NCI-H1417 treated with DMSO at 0.1 percent for 48 hours (cell line): Measurements from ENCODE around the gene DUSP22.

Source experiments
- DNase-seq: peaks from one replicate; lab custom pipeline; 2025; lab: John Stamatoyannopoulos, UW

DUSP22 gene

DNA sequence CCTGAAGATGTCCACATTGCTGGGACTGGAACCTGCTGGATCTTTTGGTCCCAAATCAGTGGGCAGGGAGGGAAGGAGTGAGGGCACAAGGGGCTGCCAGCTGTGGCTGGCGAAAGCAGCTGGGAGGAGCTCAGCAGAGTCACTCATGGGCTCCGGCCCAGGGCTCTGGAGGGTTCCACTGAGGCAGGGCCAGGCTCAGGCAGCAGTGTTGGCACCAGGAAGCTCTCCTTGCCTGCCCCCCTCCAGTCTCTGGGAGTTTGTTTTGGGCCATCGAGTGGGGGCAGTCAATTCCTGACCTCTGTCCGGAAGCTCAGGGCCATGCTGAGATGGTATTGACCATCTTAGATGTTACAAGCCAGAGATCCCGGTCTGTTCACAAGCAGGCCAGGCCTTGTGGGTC is 60.2 kb downstream of the DUSP22 start:
- no peak for DNase-seq

DNA sequence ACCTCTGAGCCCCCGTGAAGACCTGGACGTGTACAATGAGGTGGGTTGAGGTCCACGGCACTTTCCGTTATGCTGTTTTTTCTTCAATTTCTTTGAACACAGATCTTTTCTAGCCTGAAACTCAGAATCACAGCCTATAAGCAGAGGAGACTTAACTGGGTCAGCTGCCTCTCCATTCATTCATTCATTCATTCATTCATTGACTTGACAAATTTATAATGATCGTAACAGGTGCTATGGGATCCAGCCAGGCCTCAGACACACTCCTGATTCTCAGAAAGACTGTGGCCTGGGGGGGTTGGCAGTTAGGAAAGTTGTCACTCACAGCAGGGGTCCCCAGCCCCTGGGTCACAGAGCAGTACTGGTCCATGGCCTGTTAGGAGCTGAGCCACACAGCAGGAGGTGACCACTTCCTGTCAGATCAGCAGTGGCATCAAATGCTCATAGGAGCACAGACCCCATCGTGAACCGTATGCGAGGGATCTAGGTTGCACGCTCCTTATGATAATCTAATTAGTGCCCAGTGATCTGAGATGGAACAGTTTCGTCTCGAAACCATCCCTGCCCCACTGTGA is 60.7 kb downstream of the DUSP22 start:
- no peak for DNase-seq

DNA sequence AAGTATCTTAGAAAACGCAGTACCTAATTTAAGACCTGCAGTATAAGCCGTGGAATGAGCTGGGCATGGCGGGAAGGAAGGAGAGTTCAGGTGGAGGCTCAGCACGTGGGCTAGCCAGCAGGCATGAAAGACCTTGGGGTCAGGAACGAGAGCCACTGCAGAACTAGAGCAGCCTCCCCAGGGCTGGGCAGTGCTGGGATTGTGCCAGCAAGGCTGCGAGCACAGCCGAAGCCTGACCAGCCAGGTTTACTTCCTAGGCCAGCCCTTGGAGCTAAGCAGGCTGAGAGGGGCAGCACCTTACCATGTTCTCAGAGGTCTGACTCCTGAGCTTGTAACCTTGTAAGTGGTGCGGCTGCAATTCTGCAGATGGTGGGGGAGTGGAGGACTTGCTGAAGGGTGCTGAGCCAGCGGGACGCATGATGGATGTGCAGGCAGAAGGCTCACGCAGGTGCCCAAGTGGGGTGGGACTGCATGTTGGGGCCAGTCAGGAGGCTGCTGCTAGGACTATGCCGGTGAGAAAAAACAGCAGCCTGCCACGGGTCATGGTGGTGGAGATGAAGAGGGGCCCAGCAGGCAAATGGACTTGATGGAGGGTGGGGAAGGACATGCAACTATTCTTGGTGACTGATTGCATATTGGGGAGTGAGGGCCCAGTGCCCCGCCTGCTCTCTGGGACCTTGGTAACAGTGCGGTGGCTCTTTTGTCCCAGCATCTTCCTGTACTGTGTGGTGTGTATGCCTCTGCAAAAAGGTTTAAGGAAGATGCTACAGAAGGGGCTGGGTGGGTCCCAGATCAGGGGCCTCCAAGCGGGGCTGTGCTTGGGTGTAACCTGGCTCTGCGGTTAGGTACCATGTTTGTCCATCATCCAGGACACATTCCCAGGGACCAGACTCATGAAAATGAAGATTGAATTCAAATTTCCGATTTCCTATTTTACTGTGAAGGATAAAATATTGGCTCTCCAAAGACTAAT is 61.6 kb downstream of the DUSP22 start:
- no peak for DNase-seq

DNA sequence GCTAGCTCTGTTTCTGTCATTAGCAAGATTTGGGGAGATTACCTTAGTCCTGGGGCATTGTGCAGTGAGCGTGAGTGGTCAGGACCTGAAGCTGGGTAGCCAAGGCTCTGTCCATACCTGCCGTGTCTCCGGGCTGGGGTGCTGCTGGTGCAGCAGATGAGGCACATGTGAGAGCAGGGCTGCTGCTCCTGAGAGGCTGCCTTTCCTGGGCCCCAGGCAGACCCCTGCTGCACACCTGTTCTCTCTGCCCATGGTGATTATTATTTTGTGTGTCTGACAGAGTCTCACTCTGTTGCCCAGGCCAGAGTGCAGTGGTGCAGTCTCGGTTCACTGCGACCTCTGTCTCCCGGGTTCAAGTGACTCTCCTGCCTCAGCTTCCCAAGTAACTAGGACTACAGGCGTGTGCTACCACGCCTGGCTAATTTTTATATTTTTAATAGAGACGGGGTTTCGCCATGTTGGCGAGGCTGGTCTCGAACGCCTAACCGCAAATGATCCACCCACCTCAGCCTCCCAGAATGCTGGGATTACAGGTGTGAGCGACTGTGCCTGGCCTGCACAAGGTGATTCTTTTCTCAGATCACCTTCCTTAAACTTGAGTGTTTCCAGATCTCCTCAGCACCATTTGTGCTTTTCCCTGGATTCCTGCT is 62.5 kb downstream of the DUSP22 start:
- no peak for DNase-seq

DNA sequence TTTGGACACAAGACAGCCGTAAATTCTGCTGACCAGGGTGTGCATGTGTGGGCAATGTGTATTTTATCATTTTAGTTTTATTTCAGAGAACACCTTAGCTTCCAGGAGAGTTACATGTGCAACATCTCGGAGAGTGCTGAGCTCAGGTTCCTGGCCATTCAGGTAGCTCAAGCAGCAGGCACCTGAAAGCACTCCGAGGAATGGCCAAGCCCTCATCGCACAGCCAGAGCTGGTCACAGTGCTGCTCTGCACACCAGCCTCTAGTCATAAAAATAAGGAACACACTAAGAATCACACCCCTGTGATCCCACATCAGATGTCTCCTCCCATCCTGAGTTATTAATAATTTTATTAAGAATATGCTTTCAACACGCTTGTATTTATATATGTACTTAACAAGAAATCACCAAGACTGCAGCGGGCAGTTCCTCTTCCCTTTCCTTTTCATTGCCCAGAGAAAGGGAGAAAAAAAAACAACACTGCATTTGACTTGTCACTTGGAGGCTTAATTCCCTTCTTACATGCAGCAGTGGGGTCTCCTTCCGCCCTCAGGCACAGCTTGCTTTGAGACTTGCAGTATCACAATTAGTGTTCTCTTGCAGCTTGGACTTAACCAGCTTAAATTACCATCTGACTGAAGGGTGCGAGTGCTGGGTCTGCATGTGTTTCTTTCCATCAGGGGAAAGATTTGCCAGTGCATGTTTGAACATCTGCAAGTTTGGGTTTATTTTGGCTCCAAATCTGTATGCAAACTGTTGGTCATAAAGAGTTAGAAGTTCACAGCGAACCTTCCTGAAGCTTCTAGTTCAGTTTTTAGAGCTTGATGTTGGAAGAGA is 63.3 kb downstream of the DUSP22 start:
- no peak for DNase-seq

DNA sequence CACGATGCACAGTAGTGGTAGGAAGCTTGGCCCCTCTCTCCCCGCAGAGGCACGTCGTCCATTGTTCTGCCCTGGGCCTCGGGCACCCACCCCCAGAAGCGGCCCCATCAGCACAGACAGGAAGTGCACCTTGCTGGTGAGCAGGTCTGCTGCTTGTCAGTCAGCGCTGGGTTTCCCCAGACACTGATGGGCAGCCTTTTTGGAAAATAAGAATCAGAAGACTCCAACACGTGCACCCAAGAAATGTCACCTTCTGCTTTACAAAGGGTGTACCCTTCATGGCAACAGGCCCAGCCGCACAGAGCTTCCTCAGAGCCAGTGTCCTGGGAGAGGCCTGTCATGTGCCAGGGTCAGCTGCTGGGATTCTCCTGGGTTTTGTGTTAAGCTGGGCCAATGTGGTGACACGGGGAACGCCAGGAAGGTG is 64.6 kb downstream of the DUSP22 start:
- no peak for DNase-seq

DNA sequence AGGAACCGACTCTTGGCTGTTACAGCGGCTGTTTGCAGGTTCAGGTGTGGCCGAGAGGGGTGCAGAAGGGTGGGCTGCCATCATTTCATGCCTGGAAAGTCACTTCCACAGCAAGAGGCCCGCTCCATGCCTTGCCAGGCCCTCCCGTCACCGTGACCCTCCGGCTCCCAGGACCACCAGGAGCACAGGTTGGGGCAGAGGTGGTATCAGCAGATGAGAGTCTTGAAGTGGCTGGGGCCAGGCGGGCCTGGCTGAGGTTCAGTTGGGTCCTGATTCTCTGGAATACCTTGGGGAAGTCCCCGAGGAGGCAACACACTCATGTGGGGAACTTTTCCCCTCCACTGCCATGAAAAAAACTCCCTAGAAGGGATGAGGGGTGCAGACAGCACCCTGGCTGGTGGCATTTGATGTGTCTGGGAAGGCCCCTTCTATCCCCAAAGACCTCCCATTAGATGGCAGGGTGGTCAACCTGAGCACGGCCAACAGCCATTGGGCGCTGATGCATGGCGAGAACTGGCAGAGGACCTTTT is 65.0 kb downstream of the DUSP22 start:
- no peak for DNase-seq

DNA sequence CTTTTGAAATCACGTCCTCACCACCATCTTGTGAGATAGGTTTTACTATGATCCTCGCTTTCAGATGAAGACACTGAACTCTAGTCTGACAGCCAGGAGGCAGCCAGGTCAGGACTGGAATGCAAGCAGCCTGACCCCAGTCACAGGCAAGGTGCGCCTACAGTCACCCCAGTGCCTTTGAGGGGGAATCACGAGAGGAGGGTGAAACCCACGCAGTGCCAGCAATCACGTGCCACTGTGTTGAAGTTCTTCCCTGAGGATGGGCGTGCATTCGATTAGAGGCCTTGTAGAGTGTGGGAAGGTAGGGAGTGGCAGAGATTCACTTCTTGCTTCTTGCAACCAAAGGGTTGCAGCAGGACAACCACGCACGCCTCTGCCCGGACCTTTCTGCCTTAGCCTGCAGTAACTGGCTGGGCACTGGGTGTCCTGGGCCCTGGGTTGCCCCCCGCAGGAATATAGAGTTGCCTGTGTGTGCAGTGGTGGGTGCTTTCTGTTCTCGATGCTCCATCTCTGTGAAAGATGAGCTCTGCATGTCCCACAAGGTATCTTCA is 65.6 kb downstream of the DUSP22 start:
- no peak for DNase-seq

DNA sequence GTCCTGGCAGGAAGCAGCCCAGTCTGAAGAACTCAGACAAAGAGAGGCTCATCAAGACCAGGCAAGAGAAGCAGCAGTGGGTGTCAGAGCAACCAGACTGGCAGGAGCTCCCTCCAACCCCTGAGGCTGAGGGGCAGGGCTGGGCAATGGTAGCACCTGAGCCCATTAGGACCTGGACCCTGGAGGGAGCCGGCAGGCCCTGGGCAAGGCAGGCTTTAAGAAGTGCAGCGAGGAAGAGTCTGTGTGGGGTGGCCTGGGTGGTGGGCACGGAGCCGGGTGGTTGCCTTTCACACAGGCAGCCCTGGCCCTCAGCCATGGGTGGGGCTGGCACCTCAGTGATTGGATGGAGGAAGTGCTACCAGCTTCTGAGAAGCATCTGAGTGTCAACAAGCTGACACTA is 66.1 kb downstream of the DUSP22 start:
- DNase-seq: no peak

DNA sequence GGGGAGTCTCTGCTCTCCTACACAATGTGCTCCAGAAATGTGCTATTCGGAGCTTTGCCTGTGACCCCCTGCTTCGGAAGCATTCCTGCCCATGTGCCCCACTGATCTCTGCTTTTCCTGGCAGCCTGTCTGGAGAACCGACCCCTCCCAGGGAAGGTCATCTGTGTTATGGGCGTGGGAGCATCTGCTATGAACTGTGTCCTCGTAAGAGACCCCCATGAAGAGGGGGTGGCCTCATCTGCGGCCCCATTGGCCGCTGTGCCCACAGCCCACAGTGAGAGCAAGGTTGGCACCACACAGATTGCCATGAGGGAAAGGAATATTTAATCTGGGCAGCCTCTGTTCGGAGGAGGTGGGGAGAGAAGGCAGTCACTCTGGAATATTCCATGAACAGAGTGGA is 66.6 kb downstream of the DUSP22 start:
- DNase-seq: no peak

DNA sequence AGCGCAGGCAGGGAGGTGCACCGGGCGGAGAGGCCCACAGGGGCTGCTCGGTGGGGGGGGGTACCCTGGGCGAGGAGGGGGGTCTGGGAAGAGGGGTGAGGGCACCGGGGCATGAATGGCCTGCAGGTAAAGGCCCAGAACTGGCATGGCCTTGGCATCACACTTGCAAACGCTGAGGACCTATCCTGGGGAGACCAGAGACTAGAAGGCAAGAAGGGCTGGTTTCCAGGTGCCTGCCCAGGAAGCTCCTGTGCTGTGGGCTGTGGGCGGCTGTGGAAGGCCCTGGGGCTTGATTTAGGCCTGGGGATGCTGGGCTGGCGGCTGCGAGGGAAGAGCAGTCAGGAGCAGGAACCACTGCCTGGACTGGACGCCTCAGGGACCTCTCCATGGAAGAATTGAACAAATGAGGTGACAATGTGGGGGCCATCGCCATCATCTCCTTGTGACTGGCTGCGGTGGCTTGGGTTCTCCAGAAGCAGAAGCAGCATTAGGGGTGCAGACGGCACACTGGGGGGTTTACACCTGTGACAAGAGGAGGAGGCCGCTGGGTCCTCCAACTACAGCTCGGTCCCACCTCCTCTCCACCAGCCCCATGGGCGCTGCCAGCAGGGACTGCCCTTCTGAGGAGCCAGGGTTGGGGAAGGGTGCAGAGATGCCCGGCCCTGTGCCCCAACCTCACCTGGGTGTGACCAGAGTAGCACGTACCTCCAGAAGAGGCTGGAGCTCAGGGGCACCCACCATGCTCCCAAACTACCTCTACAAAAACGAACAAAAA is 67.2 kb downstream of the DUSP22 start:
- no peak for DNase-seq

DNA sequence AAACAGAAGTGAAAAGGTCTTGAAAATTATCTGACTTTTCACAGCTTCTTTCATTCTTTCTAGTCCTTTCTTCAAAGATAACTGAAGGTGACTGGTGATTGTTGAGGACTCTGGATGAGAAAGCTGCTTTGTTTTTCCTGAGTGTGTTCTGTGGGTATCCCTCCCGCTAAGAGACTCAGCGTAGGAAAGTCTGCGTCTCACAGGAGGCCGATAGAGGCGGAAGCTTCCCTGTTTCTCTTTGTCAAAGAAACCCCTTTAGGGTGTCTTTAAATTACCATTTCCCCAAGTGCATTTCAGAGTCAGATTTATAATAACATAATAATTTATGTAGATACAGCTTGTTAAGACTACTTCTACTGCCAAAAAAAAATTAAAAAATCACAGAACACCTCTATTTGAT is 68.1 kb downstream of the DUSP22 start:
- DNase-seq: no peak

DNA sequence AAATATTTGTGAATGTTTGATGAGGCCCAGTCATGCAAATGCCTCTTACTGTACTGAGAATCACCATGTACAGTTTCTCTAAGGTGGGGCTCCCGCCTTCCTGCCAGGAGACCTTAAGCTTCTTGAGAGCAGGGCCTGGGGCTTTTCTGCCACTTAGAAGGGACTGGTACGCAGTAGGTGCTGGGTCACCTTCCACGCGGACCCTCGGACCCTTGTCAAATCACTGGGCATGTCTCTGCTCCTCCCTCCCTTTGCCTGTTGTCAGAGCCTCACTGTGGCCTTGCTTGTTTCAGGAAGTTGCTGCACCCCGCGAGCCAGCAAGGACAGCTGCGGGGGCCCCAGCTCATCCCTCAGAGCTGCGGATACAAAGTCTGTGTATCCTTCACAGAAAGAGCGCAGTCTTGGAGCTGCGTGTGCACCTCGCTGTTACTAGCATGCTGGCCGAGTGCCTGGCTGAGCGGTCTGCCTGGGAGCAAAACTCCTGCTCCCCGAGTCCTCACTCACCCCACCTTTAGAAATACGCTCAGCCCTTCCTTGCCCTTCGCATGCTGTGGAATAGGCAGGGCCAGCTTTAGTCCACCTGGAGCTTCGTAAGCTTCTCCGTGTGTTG is 68.6 kb downstream of the DUSP22 start:
- DNase-seq: no peak

DNA sequence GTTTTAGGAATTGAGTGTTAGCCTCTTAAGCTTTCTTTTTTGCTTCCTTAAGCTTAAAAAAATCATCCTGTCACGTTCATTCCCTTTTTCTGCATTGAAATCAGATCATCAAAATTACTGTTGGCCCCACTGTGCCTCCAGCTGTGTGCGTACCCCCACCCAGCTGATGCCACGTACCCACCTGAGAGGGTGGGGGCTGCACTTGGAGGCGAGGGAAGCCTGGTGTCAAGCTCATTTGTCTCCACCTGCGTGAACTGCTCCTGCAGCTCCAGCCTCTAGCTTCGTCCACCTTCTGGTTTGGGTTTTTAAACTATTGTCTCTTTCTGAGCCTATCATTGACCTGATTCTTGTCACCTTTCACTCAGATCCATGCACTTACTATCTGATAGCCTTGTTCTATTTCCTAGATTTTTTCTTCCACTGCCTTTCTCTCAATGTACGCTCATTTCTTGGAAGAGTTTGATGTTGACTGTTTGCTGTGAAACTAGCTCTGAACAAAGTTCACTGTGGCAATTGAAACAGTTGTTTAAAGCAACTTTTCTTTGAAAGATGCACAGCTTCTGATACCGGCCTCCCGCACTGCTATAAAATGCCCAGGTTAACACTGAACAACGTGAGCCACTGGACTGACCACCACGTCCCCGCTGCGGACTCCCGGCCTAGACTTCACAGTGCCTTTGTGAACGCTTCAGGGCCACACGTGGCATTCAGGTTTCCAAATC is 69.3 kb downstream of the DUSP22 start:
- DNase-seq: no peak

DNA sequence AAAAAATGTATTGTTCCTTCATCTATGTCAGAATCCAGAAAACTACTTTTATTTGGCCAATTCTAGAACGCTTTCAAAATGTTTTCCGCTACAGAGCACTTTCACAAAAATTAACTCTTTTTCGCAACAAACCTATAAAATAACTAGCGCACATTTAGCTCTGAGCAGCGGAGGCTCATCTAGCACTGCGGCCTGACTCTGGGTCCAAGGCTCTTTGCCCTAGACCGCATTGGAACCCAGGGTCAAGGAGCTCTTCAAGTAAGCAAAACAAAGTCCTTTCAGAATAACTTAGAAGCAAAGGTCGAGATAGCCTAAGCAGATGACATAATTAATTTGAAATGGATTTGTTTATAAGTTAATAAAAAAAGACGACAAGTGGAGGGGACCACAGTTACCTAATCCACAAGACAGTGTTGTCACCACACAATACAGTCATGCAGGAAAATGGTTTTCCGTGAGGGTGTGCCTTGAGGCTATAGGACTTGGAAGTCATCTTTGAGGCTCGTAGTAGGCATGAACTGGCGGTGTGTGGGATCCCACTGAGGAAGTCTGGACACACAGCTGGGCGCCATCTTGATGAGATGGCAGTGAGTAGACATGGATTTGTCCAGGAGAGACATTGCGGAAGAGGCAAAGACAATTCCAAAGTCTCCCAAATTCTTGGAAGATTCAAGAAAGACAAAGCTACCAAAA is 70.1 kb downstream of the DUSP22 start:
- no peak for DNase-seq

DNA sequence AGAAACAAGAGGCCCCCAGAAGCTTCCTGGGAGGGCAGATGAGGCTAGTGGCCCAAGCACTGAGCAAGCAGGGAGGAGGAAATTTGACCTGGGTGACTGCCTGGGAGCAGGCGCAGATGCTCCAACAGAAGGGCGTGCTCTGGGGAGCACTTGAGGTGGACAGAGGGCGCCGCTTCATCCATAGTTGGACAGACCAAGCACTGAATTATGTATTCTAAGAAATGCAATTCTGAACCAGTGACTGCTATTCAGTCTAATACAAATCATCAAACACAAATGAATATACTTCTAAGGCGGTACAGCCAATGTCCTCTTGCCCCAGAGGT is 70.6 kb downstream of the DUSP22 start:
- no peak for DNase-seq

DNA sequence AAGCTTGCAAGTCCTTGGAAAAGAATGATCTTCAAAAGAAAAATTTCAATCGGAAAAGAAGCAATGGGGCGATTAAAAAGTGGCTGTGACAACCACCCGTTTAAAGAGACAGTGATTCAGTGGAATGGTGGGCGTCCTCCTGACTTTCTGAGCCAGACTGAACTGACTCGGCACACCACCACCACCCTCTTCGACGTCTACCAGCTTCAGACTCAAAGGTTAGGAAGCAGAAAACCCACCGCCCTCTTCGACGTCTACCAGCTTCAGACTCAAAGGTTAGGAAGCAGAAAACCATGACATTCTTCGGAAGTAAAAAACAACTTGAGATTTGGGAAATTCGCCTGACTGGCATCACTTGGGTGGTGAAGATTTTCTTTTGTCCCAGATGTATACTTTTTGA is 71.0 kb downstream of the DUSP22 start:
- DNase-seq: no peak

DNA sequence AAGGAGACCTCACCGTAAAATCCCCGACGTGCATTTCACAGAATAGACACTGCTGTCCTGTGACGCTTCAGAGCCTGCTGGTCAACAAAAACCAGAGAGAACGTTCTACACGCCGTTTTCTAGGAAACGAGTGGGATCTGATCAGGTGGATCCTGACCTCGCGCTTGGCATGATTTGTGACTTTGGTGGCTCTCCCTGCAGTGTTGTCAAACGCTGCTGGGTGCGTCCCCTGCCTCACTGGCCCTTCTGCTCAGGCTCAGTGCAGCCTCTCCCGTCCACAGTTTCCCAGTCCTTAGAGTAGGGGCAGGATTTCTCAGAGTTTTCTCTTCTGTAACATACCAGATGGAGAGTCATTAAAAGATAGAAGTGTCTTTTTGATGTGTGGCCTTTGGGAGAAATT is 71.6 kb downstream of the DUSP22 start:
- no peak for DNase-seq
